SK-N-SH treated with all-trans-retinoic acid at 6 μM for 48 hours (cell line): ENCODE data around the gene NUDT11.

Experiments
- ATAC-seq: fragments of 200-7000 bp; cut with Tn5 transposase; 3 replicates; pipeline ENCODE4 v1.9.1; 2020; ENCODE audit warnings: mild to moderate bottlenecking, moderate library complexity
- ARNTL ChIP-seq: fragments of 450-650 bp; formaldehyde crosslinking; IDR thresholded peaks from 2 replicates; pipeline ENCODE4 v1.5.0; 2020; ENCODE audit warnings: low read depth, mild to moderate bottlenecking, moderate library complexity, borderline replicate concordance
- ZNF8 ChIP-seq: fragments of 450-650 bp; formaldehyde crosslinking; IDR thresholded peaks from 2 replicates; pipeline ENCODE4 v1.5.0; 2020; ENCODE audit warnings: mild to moderate bottlenecking, moderate library complexity

The NUDT11 gene

GRCh38 chrX:51440365-51440764, 56.0 kb downstream of the NUDT11 start:
- no peak for ATAC-seq
- TF ChIP-seq ZNF8 (CRISPR knock-in tag), result no peak
- TF ChIP-seq ARNTL, result no peak
